A549 (cell line): ENCODE measurements around the gene SEC14L6.

Source experiments
- EP300 ChIP-seq, 2 experiments: fragments of >200 bp; sonication (Bioruptor Twin); formaldehyde crosslinking; IDR thresholded peaks; 2 replicates in 1 of 2; 3 replicates in 1 of 2; pipeline ENCODE4 v1.6.1; 2016 to 2017
- KDM1A ChIP-seq: fragments of 200-600 bp; sonication (generic); IDR thresholded peaks from 2 replicates; pipeline ENCODE4 v1.6.1; 2016; ENCODE audit warnings: low read depth, mild to moderate bottlenecking
- KDM5A ChIP-seq: fragments of 200-600 bp; sonication (generic); IDR thresholded peaks from 2 replicates; pipeline ENCODE4 v1.6.1; 2016; ENCODE audit warnings: antibody characterized with exemption, mild to moderate bottlenecking
- POLR2A ChIP-seq: IDR thresholded peaks from 2 replicates; pipeline ENCODE4 v1.6.1; 2012; ENCODE audit warnings: mild to moderate bottlenecking, low read length
- RAD21 ChIP-seq, 2 experiments: fragments of >200 bp in 1 of 2; sonication (Bioruptor Twin) in 1 of 2; formaldehyde crosslinking in 1 of 2; IDR thresholded peaks in 1 of 2; conservative IDR thresholded peaks in 1 of 2; 2 replicates in 1 of 2; 3 replicates in 1 of 2; pipeline ENCODE4 v1.6.1; 2012 to 2018; ENCODE audit warnings: inconsistent platforms in 1 of 2
- RCOR1 ChIP-seq: fragments of 150-350 bp; IDR thresholded peaks from 2 replicates; pipeline ENCODE4 v1.6.1; 2014; ENCODE audit warnings: antibody characterized with exemption, low read length, low read depth
- TF ChIP-seq, protein P1 (sequence below): fragments of >200 bp; sonication (Bioruptor Twin); formaldehyde crosslinking; IDR thresholded peaks from 3 replicates; pipeline ENCODE4 v1.5.1; 2016
- TF ChIP-seq, protein P2 (sequence below): IDR thresholded peaks from 2 replicates; pipeline ENCODE4 v1.6.1; 2012
- TF ChIP-seq, protein P3 (sequence below): fragments of 250-450 bp; sonication (Bioruptor Pico); IDR thresholded peaks from 2 replicates; pipeline ENCODE4 v1.5.0; 2020; ENCODE audit warnings: low read depth, mild to moderate bottlenecking, moderate library complexity

- TF ChIP-seq, protein P1, sequence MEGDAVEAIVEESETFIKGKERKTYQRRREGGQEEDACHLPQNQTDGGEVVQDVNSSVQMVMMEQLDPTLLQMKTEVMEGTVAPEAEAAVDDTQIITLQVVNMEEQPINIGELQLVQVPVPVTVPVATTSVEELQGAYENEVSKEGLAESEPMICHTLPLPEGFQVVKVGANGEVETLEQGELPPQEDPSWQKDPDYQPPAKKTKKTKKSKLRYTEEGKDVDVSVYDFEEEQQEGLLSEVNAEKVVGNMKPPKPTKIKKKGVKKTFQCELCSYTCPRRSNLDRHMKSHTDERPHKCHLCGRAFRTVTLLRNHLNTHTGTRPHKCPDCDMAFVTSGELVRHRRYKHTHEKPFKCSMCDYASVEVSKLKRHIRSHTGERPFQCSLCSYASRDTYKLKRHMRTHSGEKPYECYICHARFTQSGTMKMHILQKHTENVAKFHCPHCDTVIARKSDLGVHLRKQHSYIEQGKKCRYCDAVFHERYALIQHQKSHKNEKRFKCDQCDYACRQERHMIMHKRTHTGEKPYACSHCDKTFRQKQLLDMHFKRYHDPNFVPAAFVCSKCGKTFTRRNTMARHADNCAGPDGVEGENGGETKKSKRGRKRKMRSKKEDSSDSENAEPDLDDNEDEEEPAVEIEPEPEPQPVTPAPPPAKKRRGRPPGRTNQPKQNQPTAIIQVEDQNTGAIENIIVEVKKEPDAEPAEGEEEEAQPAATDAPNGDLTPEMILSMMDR = no peak
- TF ChIP-seq EP300 (IDR thresholded peaks at IDR 0.05) (no peak), POLR2A (no peak), RAD21 (conservative IDR thresholded peaks at IDR 0.05 in 1 of 2, IDR thresholded peaks at IDR 0.05 in 1 of 2) (no peak), KDM1A (no peak), RCOR1 (no peak), KDM5A (no peak)
- TF ChIP-seq, protein P2, sequence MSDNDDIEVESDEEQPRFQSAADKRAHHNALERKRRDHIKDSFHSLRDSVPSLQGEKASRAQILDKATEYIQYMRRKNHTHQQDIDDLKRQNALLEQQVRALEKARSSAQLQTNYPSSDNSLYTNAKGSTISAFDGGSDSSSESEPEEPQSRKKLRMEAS = no peak
- TF ChIP-seq, protein P3, sequence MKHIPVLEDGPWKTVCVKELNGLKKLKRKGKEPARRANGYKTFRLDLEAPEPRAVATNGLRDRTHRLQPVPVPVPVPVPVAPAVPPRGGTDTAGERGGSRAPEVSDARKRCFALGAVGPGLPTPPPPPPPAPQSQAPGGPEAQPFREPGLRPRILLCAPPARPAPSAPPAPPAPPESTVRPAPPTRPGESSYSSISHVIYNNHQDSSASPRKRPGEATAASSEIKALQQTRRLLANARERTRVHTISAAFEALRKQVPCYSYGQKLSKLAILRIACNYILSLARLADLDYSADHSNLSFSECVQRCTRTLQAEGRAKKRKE (CRISPR knock-in tag) = no peak
Measured at GRCh38 chr22:30519842-30520425, 26.6 kb downstream of the SEC14L6 start.
